ENCODE data around the gene ABCB1. TPM values are rescaled to one million over a fixed set of nuclear protein-coding genes. Genes with fewer than 3 reads are reported as not detected.

Gene ABCB1
- total and polyA plus RNA-seq, 2 of the 13 experiments (the other 11 are each of a cell fraction or from before 2014, with no cell fraction given), result 42.8 to 52.6 TPM

DNA sequence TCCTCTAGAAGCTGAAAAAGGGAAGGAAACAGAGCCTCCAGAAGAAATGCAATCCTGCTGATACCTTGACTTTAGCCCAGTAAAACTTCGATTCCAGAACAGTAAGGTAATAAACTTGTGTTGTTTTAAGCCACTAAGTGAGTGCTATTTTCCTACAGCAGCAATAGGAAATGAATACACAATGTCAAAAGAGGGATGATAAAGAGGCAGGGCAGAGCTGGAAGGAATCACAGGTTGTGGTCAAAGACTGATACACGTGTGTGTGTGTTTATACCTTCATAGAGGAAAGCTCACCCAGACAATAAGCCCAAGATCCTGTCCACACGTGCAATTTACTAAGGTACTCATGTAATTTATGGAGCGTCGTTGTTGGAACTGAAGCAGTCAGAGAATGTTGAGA, 9.5 kb downstream of the ABCB1 start:
- ChIA-PET POLR2A (no interaction called here), CTCF (ENCODE audit: low intra/inter-chr PET ratio, low total read pairs) (no interaction called here)
- peaks cover 10% of the 10 kb centered on the region for H3K4me1 ChIP-seq (ENCODE audit: insufficient read depth, low read length)
- no peak overlapping the region for H3K9ac ChIP-seq (ENCODE audit: insufficient read depth, low read depth, low read length)
- FAIRE-seq, result no peak
- H3K4me3 ChIP-seq (replicated peaks in 1 of 3; ENCODE audit: insufficient read depth in 1 of 3, low read depth in 2 of 3, low read length in 3 of 3), result no peak overlapping the region
- no peaks in the 10 kb centered on the region for H3K27me3 ChIP-seq (ENCODE audit: control insufficient read depth in 1 of 2, insufficient read depth in 2 of 2, low read length in 2 of 2)
- H2AFZ ChIP-seq (ENCODE audit: low read length), result no peak overlapping the region
- H3K9me3 ChIP-seq (ENCODE audit: low read length), result no peaks in the 10 kb centered on the region
- no TSS peak for BruUV-seq (replicated peaks)
- 84% methylated on average over 5 of the region's 5 CpGs for WGBS (ENCODE audit: low lambda C conversion rate)
- ATAC-seq, result no peak
- no peak for TF ChIP-seq SETDB1 (CRISPR knock-in tag; IDR thresholded peaks at IDR 0.05; ENCODE audit: borderline replicate concordance)
- no peak for TF ChIP-seq ZNF432 (CRISPR knock-in tag; IDR thresholded peaks at IDR 0.05; ENCODE audit: borderline replicate concordance)
- intact Hi-C loops (cut with micrococcal nuclease; ENCODE audit: unreplicated experiment), result loop anchor here (10.0 kb wide), 1 partner anchor 116 kb away; the partner anchor contains the start of gene ABCB4
- H3K27ac ChIP-seq (ENCODE audit: extremely low read length, insufficient read depth, low read length), result no peak overlapping the region
- H3K79me2 ChIP-seq (ENCODE audit: insufficient read depth, low read length), result peaks cover 3% of the 10 kb centered on the region
- DNase-seq (ENCODE audit: low spot score), result no peak
- no peak overlapping the region for H3K4me2 ChIP-seq (ENCODE audit: low read depth, low read length)
- in situ Hi-C loops (cut with HindIII; ENCODE audit: extremely low pct_ligation_motif_present, low pct_unique_long_range_greater_than_20kb), result no loop called here
- no peaks in the 10 kb centered on the region for H4K20me1 ChIP-seq (ENCODE audit: insufficient read depth, low read length)
- H3K36me3 ChIP-seq (replicated peaks in 1 of 2; ENCODE audit: control insufficient read depth in 1 of 2, insufficient read depth in 2 of 2, low read length in 2 of 2), result peaks cover under 1 to 33% of the 10 kb centered on the region in 2 experiments; a peak in 4 of 5 replicates

DNA sequence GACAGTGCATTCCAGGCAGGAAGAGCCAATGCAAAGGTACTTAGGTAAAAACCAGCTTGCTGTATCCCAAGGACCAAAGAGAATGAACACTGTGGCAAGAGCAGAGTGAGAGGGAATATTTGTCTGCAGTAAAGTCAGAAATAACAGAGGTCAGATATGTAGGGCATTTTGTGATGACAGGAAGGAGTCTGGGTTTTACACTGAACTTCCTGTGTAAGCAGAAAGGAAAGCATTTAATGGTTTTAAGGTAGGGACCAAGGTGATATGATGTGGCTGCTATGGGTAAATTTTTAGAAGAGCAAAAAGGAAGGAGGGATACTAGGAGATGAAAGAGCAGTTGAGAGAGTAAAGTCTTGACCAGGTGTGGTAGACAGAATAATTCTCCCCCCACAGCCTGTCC, 10.1 kb downstream of the ABCB1 start:
- Histone ChIP-seq H3K27me3 (ENCODE audit: control insufficient read depth in 1 of 2, insufficient read depth in 2 of 2, low read length in 2 of 2) (no peaks in the 10 kb centered on the region), H3K79me2 (ENCODE audit: insufficient read depth, low read length) (no peaks in the 10 kb centered on the region), H3K27ac (ENCODE audit: extremely low read length, insufficient read depth, low read length) (no peak overlapping the region), H2AFZ (ENCODE audit: low read length) (no peak overlapping the region), H3K9ac (ENCODE audit: insufficient read depth, low read depth, low read length) (no peak overlapping the region), H3K4me3 (replicated peaks in 1 of 3; ENCODE audit: insufficient read depth in 1 of 3, low read depth in 2 of 3, low read length in 3 of 3) (no peak overlapping the region), H4K20me1 (ENCODE audit: insufficient read depth, low read length) (no peaks in the 10 kb centered on the region), H3K36me3 (replicated peaks in 1 of 2; ENCODE audit: control insufficient read depth in 1 of 2, insufficient read depth in 2 of 2, low read length in 2 of 2) (peaks cover 2 to 39% of the 10 kb centered on the region in 2 experiments; a peak in 4 of 5 replicates), H3K9me3 (ENCODE audit: low read length) (no peaks in the 10 kb centered on the region), H3K4me1 (ENCODE audit: insufficient read depth, low read length) (0 out of 2 replicates have a peak, but pooled peaks cover 7% of the 10 kb centered on the region), H3K4me2 (ENCODE audit: low read depth, low read length) (no peak overlapping the region)
- POLR2A ChIA-PET, result no interaction called here
- in situ Hi-C loops (cut with HindIII; ENCODE audit: extremely low pct_ligation_motif_present, low pct_unique_long_range_greater_than_20kb), result no loop called here
- ATAC-seq (no peak), DNase-seq (ENCODE audit: low spot score) (no peak), FAIRE-seq (no peak)
- intact Hi-C loops (cut with micrococcal nuclease; ENCODE audit: unreplicated experiment), result loop anchor here (10.0 kb wide), 1 partner anchor 116 kb away; the partner anchor contains the start of gene ABCB4
- no TSS peak for BruUV-seq (replicated peaks)
- CTCF ChIA-PET (ENCODE audit: low intra/inter-chr PET ratio, low total read pairs), result no interaction called here
- TF ChIP-seq PHF20 (CRISPR knock-in tag; IDR thresholded peaks at IDR 0.05) (no peak), TBP (CRISPR knock-in tag; IDR thresholded peaks at IDR 0.05) (no peak), ZNF557 (CRISPR knock-in tag; IDR thresholded peaks at IDR 0.05) (no peak), TOE1 (CRISPR knock-in tag; IDR thresholded peaks at IDR 0.05) (no peak)
- TF ChIP-seq, protein P1, sequence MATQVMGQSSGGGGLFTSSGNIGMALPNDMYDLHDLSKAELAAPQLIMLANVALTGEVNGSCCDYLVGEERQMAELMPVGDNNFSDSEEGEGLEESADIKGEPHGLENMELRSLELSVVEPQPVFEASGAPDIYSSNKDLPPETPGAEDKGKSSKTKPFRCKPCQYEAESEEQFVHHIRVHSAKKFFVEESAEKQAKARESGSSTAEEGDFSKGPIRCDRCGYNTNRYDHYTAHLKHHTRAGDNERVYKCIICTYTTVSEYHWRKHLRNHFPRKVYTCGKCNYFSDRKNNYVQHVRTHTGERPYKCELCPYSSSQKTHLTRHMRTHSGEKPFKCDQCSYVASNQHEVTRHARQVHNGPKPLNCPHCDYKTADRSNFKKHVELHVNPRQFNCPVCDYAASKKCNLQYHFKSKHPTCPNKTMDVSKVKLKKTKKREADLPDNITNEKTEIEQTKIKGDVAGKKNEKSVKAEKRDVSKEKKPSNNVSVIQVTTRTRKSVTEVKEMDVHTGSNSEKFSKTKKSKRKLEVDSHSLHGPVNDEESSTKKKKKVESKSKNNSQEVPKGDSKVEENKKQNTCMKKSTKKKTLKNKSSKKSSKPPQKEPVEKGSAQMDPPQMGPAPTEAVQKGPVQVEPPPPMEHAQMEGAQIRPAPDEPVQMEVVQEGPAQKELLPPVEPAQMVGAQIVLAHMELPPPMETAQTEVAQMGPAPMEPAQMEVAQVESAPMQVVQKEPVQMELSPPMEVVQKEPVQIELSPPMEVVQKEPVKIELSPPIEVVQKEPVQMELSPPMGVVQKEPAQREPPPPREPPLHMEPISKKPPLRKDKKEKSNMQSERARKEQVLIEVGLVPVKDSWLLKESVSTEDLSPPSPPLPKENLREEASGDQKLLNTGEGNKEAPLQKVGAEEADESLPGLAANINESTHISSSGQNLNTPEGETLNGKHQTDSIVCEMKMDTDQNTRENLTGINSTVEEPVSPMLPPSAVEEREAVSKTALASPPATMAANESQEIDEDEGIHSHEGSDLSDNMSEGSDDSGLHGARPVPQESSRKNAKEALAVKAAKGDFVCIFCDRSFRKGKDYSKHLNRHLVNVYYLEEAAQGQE (IDR thresholded peaks at IDR 0.05; ENCODE audit: borderline replicate concordance in 1 of 2, low read depth in 1 of 2, low read length in 2 of 2), result no peak
- TF ChIP-seq, protein P2, sequence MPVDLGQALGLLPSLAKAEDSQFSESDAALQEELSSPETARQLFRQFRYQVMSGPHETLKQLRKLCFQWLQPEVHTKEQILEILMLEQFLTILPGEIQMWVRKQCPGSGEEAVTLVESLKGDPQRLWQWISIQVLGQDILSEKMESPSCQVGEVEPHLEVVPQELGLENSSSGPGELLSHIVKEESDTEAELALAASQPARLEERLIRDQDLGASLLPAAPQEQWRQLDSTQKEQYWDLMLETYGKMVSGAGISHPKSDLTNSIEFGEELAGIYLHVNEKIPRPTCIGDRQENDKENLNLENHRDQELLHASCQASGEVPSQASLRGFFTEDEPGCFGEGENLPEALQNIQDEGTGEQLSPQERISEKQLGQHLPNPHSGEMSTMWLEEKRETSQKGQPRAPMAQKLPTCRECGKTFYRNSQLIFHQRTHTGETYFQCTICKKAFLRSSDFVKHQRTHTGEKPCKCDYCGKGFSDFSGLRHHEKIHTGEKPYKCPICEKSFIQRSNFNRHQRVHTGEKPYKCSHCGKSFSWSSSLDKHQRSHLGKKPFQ (CRISPR knock-in tag; IDR thresholded peaks at IDR 0.05; ENCODE audit: insufficient replicate concordance), result no peak
